ENCODE data around the gene ZNF445. TPM values are rescaled to one million over a fixed set of nuclear protein-coding genes. Genes with fewer than 3 reads are reported as not detected.

The ZNF445 gene
- total and polyA plus RNA-seq, 9 of the 15 experiments (the other 6 are each of a cell fraction or from before 2014, with no cell fraction given) = 1.2 to 26.9 (median 10.6) TPM

- TF ChIP-seq PHF20 (IDR thresholded peaks at IDR 0.05; ENCODE audit: partially characterized antibody) = no peak
- TF ChIP-seq RAD21 (CRISPR knock-in tag; conservative IDR thresholded peaks at IDR 0.05 in 1 of 2, IDR thresholded peaks at IDR 0.05 in 1 of 2) = peak in 1 of 2 experiments; percentile 46; a peak in 3 of 4 replicates
- peak; percentile 85 for TF ChIP-seq CTBP1 (IDR thresholded peaks at IDR 0.05; ENCODE audit: borderline replicate concordance)
- TF ChIP-seq PRMT5 (CRISPR knock-in tag; IDR thresholded peaks at IDR 0.05) = no peak
- TF ChIP-seq RB1 (IDR thresholded peaks at IDR 0.05; ENCODE audit: low read depth) = peak; percentile 64
- TF ChIP-seq MTA3 (IDR thresholded peaks at IDR 0.05; ENCODE audit: borderline replicate concordance) = peak; percentile 97
- peak; percentile 98 for TF ChIP-seq CBFA2T3 (IDR thresholded peaks at IDR 0.05)
- no peak for TF ChIP-seq ZNF140 (CRISPR knock-in tag; IDR thresholded peaks at IDR 0.05)
- TF ChIP-seq ETS2 (tag; IDR thresholded peaks at IDR 0.05; ENCODE audit: borderline replicate concordance, poor library complexity, severe bottlenecking) = no peak
- TF ChIP-seq NFXL1 (CRISPR knock-in tag; IDR thresholded peaks at IDR 0.05) = no peak
- TF ChIP-seq RBM25 (IDR thresholded peaks at IDR 0.05; ENCODE audit: low read depth, low read length, severe bottlenecking) = no peak
- peak; percentile 98 for TF ChIP-seq GATA2 (CRISPR knock-in tag; IDR thresholded peaks at IDR 0.05)
Observed at GRCh38 chr3:44439499-44440295, 37.8 kb downstream of the ZNF445 start (continued).

GRCh38 chr3:44437800-44438199 is 39.7 kb downstream of the ZNF445 start:
- H3K4me1 ChIP-seq (replicated peaks in 1 of 2; ENCODE audit: control insufficient read depth in 2 of 2, insufficient read depth in 2 of 2, low read length in 2 of 2) = peaks cover 22 to 53% of the 10 kb centered on the region in 2 experiments
- no peak overlapping the region for H3K4me2 ChIP-seq (ENCODE audit: insufficient read depth, low read length)
- POLR2A ChIA-PET = no interaction called here
- peaks cover 40% of the 10 kb centered on the region for H3K36me3 ChIP-seq (ENCODE audit: control insufficient read depth, insufficient read depth, low read length)
- peak overlapping the region; percentile 5; the same call in 1 of the 3 replicates for H3K27ac ChIP-seq (ENCODE audit: extremely low read depth, low read depth, low read length)
- intact Hi-C loops (cut with micrococcal nuclease) (loop anchor here (2.0 kb wide), 2 partner anchors 73 to 81 kb away; no protein-coding TSS in a partner anchor), in situ Hi-C loops (cut with MboI) (no loop called here)
- H4K20me1 ChIP-seq (replicated peaks; ENCODE audit: control insufficient read depth, insufficient read depth, low read length) = no peaks in the 10 kb centered on the region
- CTCF ChIA-PET (ENCODE audit: low intra/inter-chr PET ratio) = no interaction called here
- ATAC-seq = no peak
- H3K9me3 ChIP-seq (replicated peaks; ENCODE audit: control insufficient read depth, insufficient read depth, low read depth, low read length) = no peaks in the 10 kb centered on the region
- BruUV-seq (replicated peaks) = TSS peak; percentile 26
- no peak overlapping the region for H3K4me3 ChIP-seq
- 88% methylated on average over 7 of the region's 7 CpGs for WGBS (ENCODE audit: insufficient coverage, low coverage, missing lambda C conversion rate)
- H2AFZ ChIP-seq (ENCODE audit: low read depth, low read length) = no peak overlapping the region
- H3K9me1 ChIP-seq (ENCODE audit: control insufficient read depth, insufficient read depth, low read length) = no peaks in the 10 kb centered on the region
- H3K79me2 ChIP-seq (ENCODE audit: control insufficient read depth, insufficient read depth, low read length) = peaks cover 53% of the 10 kb centered on the region
- DNase-seq (ENCODE audit: extremely low read depth in 1 of 4, low spot score in 3 of 4) = no peak
- FAIRE-seq = no peak
- H3K9ac ChIP-seq (ENCODE audit: insufficient read depth in 1 of 2, low read depth in 2 of 2, low read length in 2 of 2) = no peak overlapping the region
- no peaks in the 10 kb centered on the region for H3K27me3 ChIP-seq (ENCODE audit: control insufficient read depth in 2 of 2, insufficient read depth in 2 of 2, low read length in 2 of 2)
- TF ChIP-seq KDM5B (IDR thresholded peaks at IDR 0.05; ENCODE audit: insufficient replicate concordance, low read depth, low read length) = no peak
- no peak for TF ChIP-seq ZNF124 (CRISPR knock-in tag; IDR thresholded peaks at IDR 0.05)
- no peak for TF ChIP-seq MAFK (IDR thresholded peaks at IDR 0.05; ENCODE audit: low read length)
- no peak for TF ChIP-seq CSDE1 (IDR thresholded peaks at IDR 0.05)
- TF ChIP-seq MED1 (CRISPR knock-in tag; IDR thresholded peaks at IDR 0.05; ENCODE audit: borderline replicate concordance) = no peak
- no peak for TF ChIP-seq MNT (conservative IDR thresholded peaks at IDR 0.05)
- TF ChIP-seq IRF2 (CRISPR knock-in tag; IDR thresholded peaks at IDR 0.05) = no peak
- TF ChIP-seq C11orf30 (IDR thresholded peaks at IDR 0.05; ENCODE audit: low read depth) = no peak
- TF ChIP-seq FOXK2 (conservative IDR thresholded peaks at IDR 0.05 in 1 of 2, IDR thresholded peaks at IDR 0.05 in 1 of 2; ENCODE audit: low read depth in 2 of 2) = no peak
- TF ChIP-seq TEAD1 (CRISPR knock-in tag; IDR thresholded peaks at IDR 0.05) = peak in 1 of 2 experiments; percentile 93; a peak in 2 of 4 replicates

Data from K562 (cell line).